ENCODE results near the gene HOOK2. TPM values are rescaled to one million over a fixed set of nuclear protein-coding genes. Genes with fewer than 3 reads are reported as not detected.
"Not testable (repeated sequence)": the region's sequence is repeated elsewhere in the genome, so short reads cannot be mapped to it uniquely, and the experiment has no call there.

The HOOK2 gene
- total and polyA plus RNA-seq, 2 donors from 2014 or later: 41.8 to 58.1 TPM

GRCh38 chr19:12715102-12715501 lies 60.2 kb downstream of the HOOK2 start:
- H3K9me3 ChIP-seq (ENCODE audit: control insufficient read depth in 2 of 3, insufficient read depth in 1 of 3, low read length in 3 of 3): no peaks in the 10 kb centered on the region

GRCh38 chr19:12713304-12713703 lies 62.0 kb downstream of the HOOK2 start:
- H3K9me3 ChIP-seq (ENCODE audit: control insufficient read depth in 2 of 3, insufficient read depth in 1 of 3, low read length in 3 of 3); H3K27me3 ChIP-seq (ENCODE audit: control insufficient read depth, insufficient read depth, low read length); H3K4me3 ChIP-seq (ENCODE audit: low read length in 3 of 3); H3K27ac ChIP-seq (ENCODE audit: low read depth in 2 of 2, low read length in 2 of 2); DNase-seq; FAIRE-seq; H3K4me1 ChIP-seq (ENCODE audit: control insufficient read depth in 2 of 3, insufficient read depth in 2 of 3, low read depth in 1 of 3, low read length in 3 of 3); intact Hi-C loops (cut with DNase I); H3K9ac ChIP-seq (ENCODE audit: low read length in 3 of 3): not testable (repeated sequence)
- H3K36me3 ChIP-seq (ENCODE audit: control insufficient read depth in 2 of 3, insufficient read depth in 3 of 3, low read length in 3 of 3): peaks cover 12 to 47% (median 25%) of the 10 kb centered on the region in 3 donors

More at GRCh38 chr19:12715102-12715501, 60.2 kb downstream of the HOOK2 start:
- no peak for DNase-seq
- H3K27me3 ChIP-seq (ENCODE audit: control insufficient read depth, insufficient read depth, low read length): no peaks in the 10 kb centered on the region
- H3K4me3 ChIP-seq (ENCODE audit: low read length in 3 of 3): no peak overlapping the region
- H3K4me1 ChIP-seq (ENCODE audit: control insufficient read depth in 2 of 3, insufficient read depth in 2 of 3, low read depth in 1 of 3, low read length in 3 of 3): no peaks in the 10 kb centered on the region
- peaks cover 16 to 43% (median 26%) of the 10 kb centered on the region in 3 donors for H3K36me3 ChIP-seq (ENCODE audit: control insufficient read depth in 2 of 3, insufficient read depth in 3 of 3, low read length in 3 of 3)
- no peak overlapping the region for H3K27ac ChIP-seq (ENCODE audit: low read depth in 2 of 2, low read length in 2 of 2)
- no peak for FAIRE-seq
- TF ChIP-seq CTCF (IDR thresholded peaks at IDR 0.05; ENCODE audit: borderline replicate concordance, extremely low read depth, insufficient read depth): no peak
- H3K9ac ChIP-seq (ENCODE audit: low read length in 3 of 3): no peak overlapping the region
- intact Hi-C loops (cut with DNase I): no loop called here

Small RNA genes within 50 kb of the gene (microRNA-seq; reads per million reads assigned to microRNA genes)
- not detected for gene MIR5684

Other genes starting within 250 kb of the HOOK2 start
- gene ZNF564, start 224.1 kb downstream of the HOOK2 start, total RNA-seq: 22.6 TPM
- gene ZNF564, start 224.1 kb downstream of the HOOK2 start, polyA plus RNA-seq (ENCODE audit: insufficient read depth, low read depth, low replicate concordance): 10.2 TPM
- 14.3 TPM for gene ZNF490, start 164.7 kb downstream of the HOOK2 start, total RNA-seq
- 1.0 TPM for gene ZNF490, start 164.7 kb downstream of the HOOK2 start, polyA plus RNA-seq (ENCODE audit: insufficient read depth, low read depth, low replicate concordance)
- gene ZNF791, start 164.6 kb downstream of the HOOK2 start, total RNA-seq: 34.7 TPM
- 6.5 TPM for gene ZNF791, start 164.6 kb downstream of the HOOK2 start, polyA plus RNA-seq (ENCODE audit: insufficient read depth, low read depth, low replicate concordance)
- 90.5 TPM for gene MAN2B1, start 108.8 kb downstream of the HOOK2 start, total RNA-seq
- 63.9 TPM for gene MAN2B1, start 108.8 kb downstream of the HOOK2 start, polyA plus RNA-seq (ENCODE audit: insufficient read depth, low read depth, low replicate concordance)
- gene WDR83, start 108.7 kb downstream of the HOOK2 start, total RNA-seq: 10.5 TPM
- 21.2 TPM for gene WDR83, start 108.7 kb downstream of the HOOK2 start, polyA plus RNA-seq (ENCODE audit: insufficient read depth, low read depth, low replicate concordance)
- gene DHPS, start 93.7 kb downstream of the HOOK2 start, total RNA-seq: 75.9 TPM
- 61.3 TPM for gene DHPS, start 93.7 kb downstream of the HOOK2 start, polyA plus RNA-seq (ENCODE audit: insufficient read depth, low read depth, low replicate concordance)
- not detected for gene GNG14, start 87.6 kb downstream of the HOOK2 start, total RNA-seq
- gene GNG14, start 87.6 kb downstream of the HOOK2 start, polyA plus RNA-seq (ENCODE audit: insufficient read depth, low read depth, low replicate concordance): not detected
- gene FBXW9, start 78.9 kb downstream of the HOOK2 start, total RNA-seq: 11.4 TPM
- gene FBXW9, start 78.9 kb downstream of the HOOK2 start, polyA plus RNA-seq (ENCODE audit: insufficient read depth, low read depth, low replicate concordance): 14.9 TPM
- 62.7 TPM for gene TNPO2, start 51.6 kb downstream of the HOOK2 start, total RNA-seq
- 20.5 TPM for gene TNPO2, start 51.6 kb downstream of the HOOK2 start, polyA plus RNA-seq (ENCODE audit: insufficient read depth, low read depth, low replicate concordance)
- gene TRIR, start 40.9 kb downstream of the HOOK2 start, total RNA-seq: 135 TPM
- 321 TPM for gene TRIR, start 40.9 kb downstream of the HOOK2 start, polyA plus RNA-seq (ENCODE audit: insufficient read depth, low read depth, low replicate concordance)
- 71.3 TPM for gene GET3, start 38.1 kb downstream of the HOOK2 start, total RNA-seq
- 132 TPM for gene GET3, start 38.1 kb downstream of the HOOK2 start, polyA plus RNA-seq (ENCODE audit: insufficient read depth, low read depth, low replicate concordance)
- gene BEST2, start 23.8 kb downstream of the HOOK2 start, total RNA-seq: not detected
- not detected for gene BEST2, start 23.8 kb downstream of the HOOK2 start, polyA plus RNA-seq (ENCODE audit: insufficient read depth, low read depth, low replicate concordance)
- 128 TPM for gene JUNB, start 15.9 kb upstream of the HOOK2 start, total RNA-seq
- gene JUNB, start 15.9 kb upstream of the HOOK2 start, polyA plus RNA-seq (ENCODE audit: insufficient read depth, low read depth, low replicate concordance): 142 TPM
- 171 TPM for gene PRDX2, start 26.2 kb upstream of the HOOK2 start, total RNA-seq
- 664 TPM for gene PRDX2, start 26.2 kb upstream of the HOOK2 start, polyA plus RNA-seq (ENCODE audit: insufficient read depth, low read depth, low replicate concordance)
- 3.2 TPM for gene THSD8, start 26.5 kb upstream of the HOOK2 start, total RNA-seq
- 10.0 TPM for gene THSD8, start 26.5 kb upstream of the HOOK2 start, polyA plus RNA-seq (ENCODE audit: insufficient read depth, low read depth, low replicate concordance)
- gene RNASEH2A, start 31.0 kb upstream of the HOOK2 start, total RNA-seq: 7.9 TPM
- gene RNASEH2A, start 31.0 kb upstream of the HOOK2 start, polyA plus RNA-seq (ENCODE audit: insufficient read depth, low read depth, low replicate concordance): 1.3 TPM
- gene RTBDN, start 59.0 kb upstream of the HOOK2 start, total RNA-seq: not detected
- not detected for gene RTBDN, start 59.0 kb upstream of the HOOK2 start, polyA plus RNA-seq (ENCODE audit: insufficient read depth, low read depth, low replicate concordance)
- 0.35 TPM for gene MAST1, start 63.0 kb upstream of the HOOK2 start, total RNA-seq
- gene MAST1, start 63.0 kb upstream of the HOOK2 start, polyA plus RNA-seq (ENCODE audit: insufficient read depth, low read depth, low replicate concordance): 0.39 TPM
- gene DNASE2, start 105.9 kb upstream of the HOOK2 start, total RNA-seq: 34.7 TPM
- gene DNASE2, start 105.9 kb upstream of the HOOK2 start, polyA plus RNA-seq (ENCODE audit: insufficient read depth, low read depth, low replicate concordance): 50.9 TPM
- not detected for gene KLF1, start 111.6 kb upstream of the HOOK2 start, total RNA-seq
- gene KLF1, start 111.6 kb upstream of the HOOK2 start, polyA plus RNA-seq (ENCODE audit: insufficient read depth, low read depth, low replicate concordance): not detected
- gene GCDH, start 115.6 kb upstream of the HOOK2 start, total RNA-seq: 21.9 TPM
- gene GCDH, start 115.6 kb upstream of the HOOK2 start, polyA plus RNA-seq (ENCODE audit: insufficient read depth, low read depth, low replicate concordance): 45.6 TPM
- gene SYCE2, start 143.7 kb upstream of the HOOK2 start, total RNA-seq: not detected
- not detected for gene SYCE2, start 143.7 kb upstream of the HOOK2 start, polyA plus RNA-seq (ENCODE audit: insufficient read depth, low read depth, low replicate concordance)
- 48.0 TPM for gene FARSA, start 158.2 kb upstream of the HOOK2 start, total RNA-seq
- 58.2 TPM for gene FARSA, start 158.2 kb upstream of the HOOK2 start, polyA plus RNA-seq (ENCODE audit: insufficient read depth, low read depth, low replicate concordance)
- 1,087 TPM for gene CALR, start 163.1 kb upstream of the HOOK2 start, total RNA-seq
- 1,037 TPM for gene CALR, start 163.1 kb upstream of the HOOK2 start, polyA plus RNA-seq (ENCODE audit: insufficient read depth, low read depth, low replicate concordance)
- 79.2 TPM for gene RAD23A, start 170.3 kb upstream of the HOOK2 start, total RNA-seq
- 105 TPM for gene RAD23A, start 170.3 kb upstream of the HOOK2 start, polyA plus RNA-seq (ENCODE audit: insufficient read depth, low read depth, low replicate concordance)
- 18.4 TPM for gene GADD45GIP1, start 181.7 kb upstream of the HOOK2 start, total RNA-seq
- 71.3 TPM for gene GADD45GIP1, start 181.7 kb upstream of the HOOK2 start, polyA plus RNA-seq (ENCODE audit: insufficient read depth, low read depth, low replicate concordance)
- not detected for gene DAND5, start 194.0 kb upstream of the HOOK2 start, total RNA-seq
- gene DAND5, start 194.0 kb upstream of the HOOK2 start, polyA plus RNA-seq (ENCODE audit: insufficient read depth, low read depth, low replicate concordance): not detected
- 65.0 TPM for gene NFIX, start 219.9 kb upstream of the HOOK2 start, total RNA-seq
- gene NFIX, start 219.9 kb upstream of the HOOK2 start, polyA plus RNA-seq (ENCODE audit: insufficient read depth, low read depth, low replicate concordance): 4.3 TPM